Panc1 (cell line): ENCODE data around the gene THBS2.

ENCODE experiments used
- POLR2AphosphoS5 ChIP-seq: IDR thresholded peaks from 2 replicates; pipeline ENCODE4 v1.6.1; 2012; ENCODE audit warnings: mild to moderate bottlenecking, low read depth, low read length, moderate library complexity
- TCF7L2 ChIP-seq: IDR thresholded peaks from 2 replicates; pipeline ENCODE4 v1.6.1; 2011; ENCODE audit warnings: mild to moderate bottlenecking, low read depth, low read length, inconsistent platforms
- TF ChIP-seq, protein P1 (sequence below): fragments of 450-650 bp; IDR thresholded peaks from 2 replicates; pipeline ENCODE4 v1.5.1; 2017; ENCODE audit warnings: mild to moderate bottlenecking

DNA sequence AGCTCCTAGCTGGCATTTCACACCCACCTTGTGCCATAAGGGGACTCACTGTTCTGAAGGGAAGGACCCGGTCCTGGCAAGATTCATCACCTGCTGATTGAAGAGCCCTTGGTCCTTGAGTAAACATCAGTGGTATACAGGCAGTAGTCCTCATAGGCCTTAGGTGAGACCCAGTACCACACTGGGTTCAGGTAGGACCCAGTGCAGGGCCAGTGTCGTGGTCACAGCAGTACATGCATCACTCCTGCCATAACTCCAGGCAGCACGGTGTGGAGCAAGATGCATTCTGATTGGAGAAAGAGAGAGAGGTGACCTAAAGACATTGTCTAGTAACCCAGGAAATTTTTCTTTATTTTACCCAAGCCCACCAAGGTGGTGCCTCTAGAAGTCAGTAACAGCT lies 49.1 kb upstream of the THBS2 start:
- TF ChIP-seq, protein P1, sequence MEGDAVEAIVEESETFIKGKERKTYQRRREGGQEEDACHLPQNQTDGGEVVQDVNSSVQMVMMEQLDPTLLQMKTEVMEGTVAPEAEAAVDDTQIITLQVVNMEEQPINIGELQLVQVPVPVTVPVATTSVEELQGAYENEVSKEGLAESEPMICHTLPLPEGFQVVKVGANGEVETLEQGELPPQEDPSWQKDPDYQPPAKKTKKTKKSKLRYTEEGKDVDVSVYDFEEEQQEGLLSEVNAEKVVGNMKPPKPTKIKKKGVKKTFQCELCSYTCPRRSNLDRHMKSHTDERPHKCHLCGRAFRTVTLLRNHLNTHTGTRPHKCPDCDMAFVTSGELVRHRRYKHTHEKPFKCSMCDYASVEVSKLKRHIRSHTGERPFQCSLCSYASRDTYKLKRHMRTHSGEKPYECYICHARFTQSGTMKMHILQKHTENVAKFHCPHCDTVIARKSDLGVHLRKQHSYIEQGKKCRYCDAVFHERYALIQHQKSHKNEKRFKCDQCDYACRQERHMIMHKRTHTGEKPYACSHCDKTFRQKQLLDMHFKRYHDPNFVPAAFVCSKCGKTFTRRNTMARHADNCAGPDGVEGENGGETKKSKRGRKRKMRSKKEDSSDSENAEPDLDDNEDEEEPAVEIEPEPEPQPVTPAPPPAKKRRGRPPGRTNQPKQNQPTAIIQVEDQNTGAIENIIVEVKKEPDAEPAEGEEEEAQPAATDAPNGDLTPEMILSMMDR, result no peak
- TF ChIP-seq POLR2AphosphoS5 (no peak), TCF7L2 (no peak)
